ENCODE data around the gene GGT5. TPM values are rescaled to one million over a fixed set of nuclear protein-coding genes. Genes with fewer than 3 reads are reported as not detected.

GGT5 gene
- total and polyA plus RNA-seq, 3 experiments from 2014 or later, result not detected

DNA sequence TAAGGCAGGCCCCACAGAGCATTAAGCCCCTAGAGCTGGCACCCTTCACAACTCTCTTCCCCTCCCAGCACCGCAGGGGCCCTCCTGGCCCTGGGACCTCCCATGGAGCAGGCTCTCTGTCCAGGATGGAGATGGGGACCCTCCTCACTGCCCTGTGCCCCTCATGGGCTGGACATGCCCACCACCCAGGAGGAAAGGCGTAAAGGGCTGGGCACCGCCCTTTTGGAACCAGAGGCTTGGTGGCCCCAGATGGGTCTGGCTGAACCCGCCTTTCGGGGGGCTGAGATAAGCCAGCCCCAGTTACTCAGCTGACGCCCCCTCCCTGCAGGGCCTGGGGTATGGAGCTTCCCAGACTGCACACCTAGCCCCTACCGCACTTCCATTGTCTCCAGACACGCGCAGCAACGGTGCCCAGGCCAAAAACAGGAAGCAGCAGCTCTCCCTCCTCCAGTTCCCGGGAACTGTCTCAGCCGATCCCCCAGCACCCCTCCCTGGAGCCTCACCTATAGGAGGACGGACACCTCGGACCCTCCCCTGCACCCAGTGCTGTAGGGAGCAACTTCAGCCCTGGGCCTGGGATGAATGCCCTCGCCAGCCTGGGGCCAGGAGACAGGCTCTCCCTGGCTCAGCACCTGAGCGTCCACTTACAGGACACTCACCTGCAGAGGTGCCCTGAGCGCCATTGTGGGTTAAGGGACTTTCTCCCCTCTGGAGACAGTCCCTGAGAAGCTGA, 65.2 kb downstream of the GGT5 start:
- Histone ChIP-seq H3K4me1 (ENCODE audit: insufficient read depth, low read length) (no peaks in the 10 kb centered on the region), H3K4me3 (ENCODE audit: low read length) (no peak overlapping the region), H3K9me3 (ENCODE audit: low read length) (no peaks in the 10 kb centered on the region), H3K27ac (ENCODE audit: low read depth, low read length) (no peak overlapping the region), H3K36me3 (ENCODE audit: insufficient read depth, low read length) (peaks cover 7% of the 10 kb centered on the region), H3K27me3 (ENCODE audit: insufficient read depth, low read length, poor library complexity, severe bottlenecking) (no peaks in the 10 kb centered on the region)
- H3K4me3 Mint-ChIP-seq, result no peak overlapping the region
- POLR2A ChIA-PET, result interaction anchor here (0.7 kb wide), 1 partner anchor 22 kb away, joined by 3 read pairs; no protein-coding TSS in a partner anchor
- H3K27ac Mint-ChIP-seq, result peak overlapping the region in 3 of 8 donors; percentile 23 to 78 (median 46)
- H3K36me3 Mint-ChIP-seq, result peaks cover 0 to 40% (median 0%) of the 10 kb centered on the region in 3 donors
- no peaks in the 10 kb centered on the region for H3K9me3 Mint-ChIP-seq
- no peaks in the 10 kb centered on the region for H3K4me1 Mint-ChIP-seq
- CTCF ChIA-PET, result interaction anchor here (0.9 to 1.3 kb wide), 5 partner anchors 10 to 56 kb away, joined by 3 to 5 read pairs (median 3); no protein-coding TSS in a partner anchor
- no peaks in the 10 kb centered on the region for H3K27me3 Mint-ChIP-seq
- no peak for DNase-seq

DNA sequence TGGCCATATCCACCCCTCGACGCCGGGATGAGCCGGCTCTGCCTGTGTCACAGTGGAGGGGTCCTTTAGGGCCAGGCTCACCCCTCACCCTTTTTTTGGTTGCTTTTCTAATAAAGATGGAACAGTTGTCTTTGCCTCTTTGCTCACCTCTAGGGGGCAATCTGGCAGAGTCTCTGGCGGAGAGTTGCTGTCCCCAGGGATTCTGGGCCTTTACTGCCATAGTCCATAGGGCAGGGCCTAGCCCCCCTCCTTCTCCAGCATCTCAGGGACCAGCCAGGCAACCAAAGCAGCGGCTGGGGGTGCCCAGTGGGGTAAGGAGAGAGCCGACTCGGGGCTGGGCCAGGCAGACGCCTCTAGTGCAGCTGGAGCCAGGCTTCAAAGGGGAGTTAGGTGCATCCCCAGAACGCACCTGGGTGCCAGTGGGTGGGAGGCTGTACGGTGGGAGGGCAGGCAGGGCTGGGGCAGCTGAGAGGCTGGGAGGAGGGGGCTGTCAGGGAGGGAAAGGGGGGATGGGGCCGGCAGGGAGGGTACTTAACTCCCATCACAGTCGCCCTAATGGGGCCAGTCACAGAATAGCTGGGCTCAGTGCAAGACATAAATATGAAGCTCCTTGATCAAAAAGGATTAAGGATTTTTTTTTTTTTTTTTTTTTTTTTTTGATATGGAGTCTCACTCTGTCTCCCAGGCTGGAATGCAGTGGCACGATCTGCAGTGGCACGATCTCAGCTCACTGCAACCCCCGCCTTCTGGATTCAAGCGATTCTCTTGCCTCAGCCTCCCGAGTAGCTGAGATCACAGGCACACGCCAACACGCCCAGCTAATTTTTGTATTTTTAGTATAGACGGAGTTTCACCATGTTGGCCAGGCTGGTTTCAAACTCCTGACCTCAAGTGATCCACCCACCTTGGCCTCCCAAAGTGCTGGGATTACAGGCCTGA, 66.1 kb downstream of the GGT5 start:
- ChIA-PET CTCF (interaction anchor here (0.9 to 1.3 kb wide), 5 partner anchors 11 to 72 kb away, joined by 3 to 5 read pairs (median 3); no protein-coding TSS in a partner anchor), POLR2A (interaction anchor here (0.7 kb wide), 1 partner anchor 21 kb away, joined by 3 read pairs; no protein-coding TSS in a partner anchor)
- H3K4me1 Mint-ChIP-seq, result no peaks in the 10 kb centered on the region

DNA sequence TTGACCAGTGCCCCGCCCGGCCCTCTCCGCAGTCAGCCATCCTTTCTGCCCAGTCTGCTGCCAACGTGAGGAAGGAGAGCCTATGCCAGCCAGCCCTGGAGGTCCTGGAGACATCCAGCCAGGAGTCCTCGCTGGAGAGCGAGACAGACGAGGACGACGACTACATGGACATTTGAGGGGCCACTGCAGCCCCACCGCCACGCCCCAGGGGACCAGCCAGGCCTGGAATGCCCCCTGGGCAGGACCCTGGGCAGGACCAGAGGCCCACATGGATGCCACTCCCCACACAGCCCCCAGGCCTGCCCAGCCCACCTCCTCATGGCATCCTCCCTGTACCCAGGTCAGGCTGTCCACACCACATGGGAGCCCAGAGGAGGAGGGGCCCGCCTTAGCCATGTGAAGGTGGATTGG, 66.9 kb downstream of the GGT5 start:
- no peaks in the 10 kb centered on the region for H3K4me1 ChIP-seq (ENCODE audit: insufficient read depth, low read length)
- H3K27ac ChIP-seq (ENCODE audit: low read depth, low read length), result no peak overlapping the region
- Mint-ChIP-seq H3K27ac (peak overlapping the region in 1 of 8 donors; percentile 50), H3K36me3 (peaks cover 0 to 51% (median 0%) of the 10 kb centered on the region in 3 donors), H3K4me3 (no peak overlapping the region), H3K27me3 (no peaks in the 10 kb centered on the region), H3K4me1 (no peaks in the 10 kb centered on the region), H3K9me3 (no peaks in the 10 kb centered on the region)
- H3K36me3 ChIP-seq (ENCODE audit: insufficient read depth, low read length), result peaks cover 7% of the 10 kb centered on the region
- no peaks in the 10 kb centered on the region for H3K27me3 ChIP-seq (ENCODE audit: insufficient read depth, low read length, poor library complexity, severe bottlenecking)
- no peak overlapping the region for H3K4me3 ChIP-seq (ENCODE audit: low read length)
- no peak for DNase-seq
- ChIA-PET CTCF (interaction anchor here (1.1 to 8.0 kb wide), 4 partner anchors 21 to 71 kb away, joined by 3 to 68 read pairs (median 3); no protein-coding TSS in a partner anchor), POLR2A (no interaction called here)
- H3K9me3 ChIP-seq (ENCODE audit: low read length), result no peaks in the 10 kb centered on the region

More for the DNA sequence above, 66.1 kb downstream of the GGT5 start:
- H3K27me3 Mint-ChIP-seq, result no peaks in the 10 kb centered on the region
- no peak overlapping the region for H3K4me3 ChIP-seq (ENCODE audit: low read length)
- no peaks in the 10 kb centered on the region for H3K4me1 ChIP-seq (ENCODE audit: insufficient read depth, low read length)
- H3K27ac Mint-ChIP-seq, result peak overlapping the region in 2 of 8 donors; percentile 19 to 29
- no peak for DNase-seq
- H3K27ac ChIP-seq (ENCODE audit: low read depth, low read length), result no peak overlapping the region
- H3K9me3 ChIP-seq (ENCODE audit: low read length), result no peaks in the 10 kb centered on the region
- H3K9me3 Mint-ChIP-seq, result no peaks in the 10 kb centered on the region
- no peaks in the 10 kb centered on the region for H3K27me3 ChIP-seq (ENCODE audit: insufficient read depth, low read length, poor library complexity, severe bottlenecking)
- peaks cover 0 to 43% (median 0%) of the 10 kb centered on the region in 3 donors for H3K36me3 Mint-ChIP-seq
- peaks cover 7% of the 10 kb centered on the region for H3K36me3 ChIP-seq (ENCODE audit: insufficient read depth, low read length)
- H3K4me3 Mint-ChIP-seq, result no peak overlapping the region

DNA sequence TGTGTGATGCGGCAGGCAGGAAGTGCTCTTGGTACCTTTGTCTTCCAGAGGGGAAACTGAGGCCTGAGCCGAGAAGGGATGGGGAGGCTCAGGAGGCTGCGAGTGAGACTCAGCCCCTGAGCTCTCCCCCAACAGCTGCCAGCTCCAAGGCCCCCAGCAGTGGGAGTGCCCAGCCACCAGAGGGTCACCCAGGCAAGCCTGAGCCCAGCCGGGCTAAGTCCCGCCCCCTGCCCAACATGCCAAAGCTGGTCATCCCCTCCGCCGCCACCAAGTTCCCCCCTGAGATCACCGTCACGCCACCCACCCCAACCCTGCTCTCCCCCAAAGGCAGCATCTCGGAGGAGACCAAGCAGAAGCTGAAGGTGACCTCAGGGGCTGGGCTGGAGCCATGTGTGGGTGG, 67.4 kb downstream of the GGT5 start:
- ChIA-PET CTCF (interaction anchor here (4.0 to 8.0 kb wide), 2 partner anchors 21 to 43 kb away, joined by 68 to 72 read pairs; no protein-coding TSS in a partner anchor), POLR2A (no interaction called here)
- DNase-seq, result no peak
- no peaks in the 10 kb centered on the region for H3K27me3 ChIP-seq (ENCODE audit: insufficient read depth, low read length, poor library complexity, severe bottlenecking)
- H3K36me3 Mint-ChIP-seq, result peaks cover 0 to 56% (median 0%) of the 10 kb centered on the region in 3 donors
- no peak overlapping the region for H3K27ac ChIP-seq (ENCODE audit: low read depth, low read length)
- no peak overlapping the region for H3K4me3 Mint-ChIP-seq
- no peaks in the 10 kb centered on the region for H3K9me3 Mint-ChIP-seq
- no peak overlapping the region for H3K27ac Mint-ChIP-seq
- no peaks in the 10 kb centered on the region for H3K27me3 Mint-ChIP-seq
- no peak overlapping the region for H3K4me3 ChIP-seq (ENCODE audit: low read length)
- no peaks in the 10 kb centered on the region for H3K4me1 ChIP-seq (ENCODE audit: insufficient read depth, low read length)
- no peaks in the 10 kb centered on the region for H3K4me1 Mint-ChIP-seq
- H3K36me3 ChIP-seq (ENCODE audit: insufficient read depth, low read length), result peaks cover 10% of the 10 kb centered on the region
- H3K9me3 ChIP-seq (ENCODE audit: low read length), result no peaks in the 10 kb centered on the region

DNA sequence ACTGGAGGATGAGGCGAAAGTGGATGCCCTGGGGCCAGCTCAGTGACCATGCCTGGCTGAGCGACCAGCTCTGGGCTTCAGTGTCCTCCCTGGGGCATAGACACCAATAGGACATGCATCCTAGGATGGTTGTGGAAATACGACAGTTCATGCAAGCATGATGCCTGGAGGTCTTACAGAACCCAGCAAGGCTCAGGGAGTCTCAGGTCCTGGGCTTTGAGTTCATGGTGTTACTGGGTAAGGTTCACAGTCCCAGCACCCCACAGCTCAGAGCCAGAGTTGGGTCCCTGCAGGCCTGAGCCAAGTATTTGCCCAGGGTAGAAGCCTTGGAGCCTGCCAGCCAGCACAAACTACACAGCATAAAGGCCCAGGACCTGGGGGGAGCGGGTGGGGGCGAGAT, 67.8 kb downstream of the GGT5 start:
- no peaks in the 10 kb centered on the region for H3K9me3 ChIP-seq (ENCODE audit: low read length)
- H3K4me1 Mint-ChIP-seq, result no peaks in the 10 kb centered on the region
- peaks cover 14% of the 10 kb centered on the region for H3K36me3 ChIP-seq (ENCODE audit: insufficient read depth, low read length)
- no peak overlapping the region for H3K4me3 Mint-ChIP-seq
- H3K4me3 ChIP-seq (ENCODE audit: low read length), result no peak overlapping the region
- POLR2A ChIA-PET, result no interaction called here
- no peaks in the 10 kb centered on the region for H3K9me3 Mint-ChIP-seq
- H3K27me3 ChIP-seq (ENCODE audit: insufficient read depth, low read length, poor library complexity, severe bottlenecking), result no peaks in the 10 kb centered on the region
- no peak overlapping the region for H3K27ac Mint-ChIP-seq
- no peak overlapping the region for H3K27ac ChIP-seq (ENCODE audit: low read depth, low read length)
- no peaks in the 10 kb centered on the region for H3K4me1 ChIP-seq (ENCODE audit: insufficient read depth, low read length)
- CTCF ChIA-PET, result interaction anchor here (4.0 to 8.0 kb wide), 2 partner anchors 20 to 43 kb away, joined by 68 to 72 read pairs; no protein-coding TSS in a partner anchor
- no peak for DNase-seq
- no peaks in the 10 kb centered on the region for H3K27me3 Mint-ChIP-seq
- peaks cover 0 to 60% (median 0%) of the 10 kb centered on the region in 3 donors for H3K36me3 Mint-ChIP-seq

DNA sequence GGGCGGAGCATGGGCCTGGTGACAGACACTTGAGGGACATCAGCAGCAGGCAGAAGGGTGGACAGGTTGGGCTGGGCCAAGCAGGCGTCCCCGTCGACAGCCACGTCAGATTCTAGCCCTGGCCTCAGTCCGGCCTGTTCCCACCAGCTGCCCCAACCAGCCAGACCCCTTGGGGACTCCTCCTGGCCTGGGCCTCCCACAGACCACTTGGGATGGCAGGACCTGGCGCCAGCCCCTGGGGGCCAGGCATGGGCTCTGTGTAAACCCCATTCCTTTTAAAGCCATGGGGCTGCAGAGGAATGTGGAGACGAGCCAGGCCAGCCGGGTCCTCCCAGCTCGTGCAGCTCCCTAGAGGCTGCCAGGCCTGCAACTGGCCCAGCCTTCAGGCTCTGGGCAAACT, 68.3 kb downstream of the GGT5 start:
- ChIA-PET POLR2A (no interaction called here), CTCF (interaction anchor here (3.6 to 8.0 kb wide), 3 partner anchors 20 to 70 kb away, joined by 25 to 72 read pairs (median 68); no protein-coding TSS in a partner anchor)
- no peaks in the 10 kb centered on the region for H3K9me3 Mint-ChIP-seq
- no peak overlapping the region for H3K4me3 ChIP-seq (ENCODE audit: low read length)
- no peaks in the 10 kb centered on the region for H3K4me1 Mint-ChIP-seq
- no peak overlapping the region for H3K27ac Mint-ChIP-seq
- peaks cover 18% of the 10 kb centered on the region for H3K36me3 ChIP-seq (ENCODE audit: insufficient read depth, low read length)
- no peaks in the 10 kb centered on the region for H3K4me1 ChIP-seq (ENCODE audit: insufficient read depth, low read length)
- no peak overlapping the region for H3K27ac ChIP-seq (ENCODE audit: low read depth, low read length)
- H3K36me3 Mint-ChIP-seq, result peaks cover 0 to 64% (median 0%) of the 10 kb centered on the region in 3 donors
- no peaks in the 10 kb centered on the region for H3K27me3 Mint-ChIP-seq
- H3K27me3 ChIP-seq (ENCODE audit: insufficient read depth, low read length, poor library complexity, severe bottlenecking), result no peaks in the 10 kb centered on the region
- no peaks in the 10 kb centered on the region for H3K9me3 ChIP-seq (ENCODE audit: low read length)
- DNase-seq, result no peak
- no peak overlapping the region for H3K4me3 Mint-ChIP-seq

DNA sequence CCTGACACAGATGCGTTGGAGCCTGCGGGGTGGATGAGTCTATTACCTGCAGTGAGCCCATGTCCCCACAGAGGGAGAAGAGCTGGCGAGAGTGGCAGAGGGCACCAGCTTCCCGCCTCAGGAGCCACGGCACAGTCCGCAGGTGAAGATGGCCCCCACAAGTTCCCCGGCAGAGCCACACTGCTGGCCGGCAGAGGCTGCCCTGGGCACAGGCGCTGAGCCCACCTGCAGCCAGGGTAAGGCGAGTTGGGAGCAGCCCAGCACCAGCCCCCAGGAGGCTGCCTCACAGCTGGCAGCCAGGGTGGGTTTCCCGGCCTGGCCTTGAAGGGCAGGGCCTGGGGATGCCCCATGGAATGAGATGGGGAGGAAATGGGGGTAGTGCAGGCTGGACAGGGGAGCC, 68.8 kb downstream of the GGT5 start:
- Mint-ChIP-seq H3K27ac (no peak overlapping the region), H3K4me1 (no peaks in the 10 kb centered on the region), H3K9me3 (no peaks in the 10 kb centered on the region), H3K4me3 (no peak overlapping the region), H3K36me3 (peaks cover 0 to 70% (median 0%) of the 10 kb centered on the region in 3 donors), H3K27me3 (no peaks in the 10 kb centered on the region)
- H3K9me3 ChIP-seq (ENCODE audit: low read length), result no peaks in the 10 kb centered on the region
- no peak for DNase-seq
- H3K4me3 ChIP-seq (ENCODE audit: low read length), result no peak overlapping the region
- H3K4me1 ChIP-seq (ENCODE audit: insufficient read depth, low read length), result no peaks in the 10 kb centered on the region
- H3K27ac ChIP-seq (ENCODE audit: low read depth, low read length), result no peak overlapping the region
- H3K36me3 ChIP-seq (ENCODE audit: insufficient read depth, low read length), result peaks cover 18% of the 10 kb centered on the region
- ChIA-PET CTCF (interaction anchor here (1.4 to 8.0 kb wide), 9 partner anchors 11 to 69 kb away, joined by 3 to 72 read pairs (median 13); no protein-coding TSS in a partner anchor), POLR2A (no interaction called here)
- H3K27me3 ChIP-seq (ENCODE audit: insufficient read depth, low read length, poor library complexity, severe bottlenecking), result no peaks in the 10 kb centered on the region

All from CD8-positive, alpha-beta memory T cell (primary cell).